GM19467 (cell line): ENCODE data around the gene ZNF451.
"Not testable (repeated sequence)": the region's sequence is repeated elsewhere in the genome, so short reads cannot be mapped to it uniquely, and the experiment has no call there.

ENCODE experiments used
- ATAC-seq: cut with Tn5 transposase; IDR thresholded peaks from one replicate; pipeline ENCODE4 v1.9.1; 2021; ENCODE audit warnings: mild to moderate bottlenecking, moderate library complexity; ENCODE audit not compliant: unreplicated experiment

The ZNF451 gene, protein sequence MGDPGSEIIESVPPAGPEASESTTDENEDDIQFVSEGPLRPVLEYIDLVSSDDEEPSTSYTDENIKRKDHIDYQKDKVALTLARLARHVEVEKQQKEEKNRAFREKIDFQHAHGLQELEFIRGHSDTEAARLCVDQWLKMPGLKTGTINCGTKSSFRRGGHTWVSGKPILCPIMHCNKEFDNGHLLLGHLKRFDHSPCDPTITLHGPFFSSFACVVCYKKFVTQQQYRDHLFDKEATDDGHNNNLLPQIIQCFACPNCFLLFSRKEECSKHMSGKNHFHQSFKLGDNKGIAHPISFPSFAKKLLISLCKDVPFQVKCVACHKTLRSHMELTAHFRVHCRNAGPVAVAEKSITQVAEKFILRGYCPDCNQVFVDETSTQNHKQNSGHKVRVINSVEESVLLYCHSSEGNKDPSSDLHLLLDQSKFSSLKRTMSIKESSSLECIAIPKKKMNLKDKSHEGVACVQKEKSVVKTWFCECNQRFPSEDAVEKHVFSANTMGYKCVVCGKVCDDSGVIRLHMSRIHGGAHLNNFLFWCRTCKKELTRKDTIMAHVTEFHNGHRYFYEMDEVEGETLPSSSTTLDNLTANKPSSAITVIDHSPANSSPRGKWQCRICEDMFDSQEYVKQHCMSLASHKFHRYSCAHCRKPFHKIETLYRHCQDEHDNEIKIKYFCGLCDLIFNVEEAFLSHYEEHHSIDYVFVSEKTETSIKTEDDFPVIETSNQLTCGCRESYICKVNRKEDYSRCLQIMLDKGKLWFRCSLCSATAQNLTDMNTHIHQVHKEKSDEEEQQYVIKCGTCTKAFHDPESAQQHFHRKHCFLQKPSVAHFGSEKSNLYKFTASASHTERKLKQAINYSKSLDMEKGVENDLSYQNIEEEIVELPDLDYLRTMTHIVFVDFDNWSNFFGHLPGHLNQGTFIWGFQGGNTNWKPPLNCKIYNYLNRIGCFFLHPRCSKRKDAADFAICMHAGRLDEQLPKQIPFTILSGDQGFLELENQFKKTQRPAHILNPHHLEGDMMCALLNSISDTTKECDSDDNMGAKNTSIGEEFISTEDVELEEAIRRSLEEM

DNA sequence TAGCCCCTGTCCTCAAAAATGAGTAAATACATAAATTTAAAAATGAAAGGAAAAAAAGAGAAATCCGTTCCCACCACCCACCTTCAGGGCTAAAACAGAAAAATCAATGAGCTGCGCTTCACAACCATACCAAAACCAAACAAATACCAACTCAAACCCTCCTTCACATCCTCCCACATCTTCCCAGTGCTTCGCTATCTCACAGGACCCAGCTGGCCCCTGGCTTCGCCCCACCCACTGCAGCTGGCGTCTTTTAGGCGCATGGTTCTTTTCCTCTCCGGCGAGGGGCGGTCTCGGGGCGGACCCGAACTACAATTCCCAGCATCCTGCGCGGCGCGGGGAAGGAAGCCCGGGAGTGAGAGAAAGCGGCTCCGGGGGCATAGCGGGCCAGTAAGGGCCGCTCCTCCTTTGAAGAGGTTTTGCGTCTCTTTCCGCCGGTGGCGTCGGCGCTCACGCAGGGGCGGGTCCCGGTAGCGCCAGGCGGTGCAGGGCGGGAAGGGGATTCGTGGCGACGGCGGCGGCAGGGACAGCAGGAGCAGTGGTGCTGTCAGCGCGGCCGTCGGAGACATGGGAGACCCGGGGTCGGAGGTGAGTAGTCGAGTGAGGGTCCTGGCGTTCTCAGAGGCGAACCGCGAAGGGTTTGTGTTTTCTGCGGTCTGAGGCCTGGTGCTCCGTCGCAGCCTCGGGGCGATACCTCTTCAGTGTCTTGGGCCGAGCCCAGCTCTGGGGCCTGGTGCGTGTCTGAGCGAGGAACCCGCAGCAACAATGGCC, at the start of gene ZNF451:
Gene ZNF451, plus strand, starts transcription at position 502 of the 771 bp plus-strand sequence. Its CDS starts 66 bp downstream, at position 568.
- ATAC-seq, result peak; percentile 94

DNA sequence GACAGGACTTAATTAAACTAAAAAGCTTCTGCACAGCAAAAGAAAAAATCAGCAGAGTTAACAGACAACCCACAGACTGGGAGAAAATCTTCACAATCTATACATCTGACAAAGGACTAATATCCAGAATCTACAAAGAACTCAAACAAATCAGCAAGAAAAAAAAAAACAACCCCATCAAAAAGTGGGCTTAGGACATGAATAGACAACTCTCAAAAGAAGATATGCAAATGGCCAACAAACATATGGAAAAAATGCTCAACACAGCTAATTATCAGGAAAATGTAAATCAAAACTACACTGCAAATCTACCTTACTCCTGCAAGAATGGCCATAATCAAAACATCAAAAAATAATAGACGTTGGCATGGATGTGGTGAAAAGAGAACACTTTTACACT, 45.9 kb upstream of the ZNF451 start:
- not testable (repeated sequence) for ATAC-seq

DNA sequence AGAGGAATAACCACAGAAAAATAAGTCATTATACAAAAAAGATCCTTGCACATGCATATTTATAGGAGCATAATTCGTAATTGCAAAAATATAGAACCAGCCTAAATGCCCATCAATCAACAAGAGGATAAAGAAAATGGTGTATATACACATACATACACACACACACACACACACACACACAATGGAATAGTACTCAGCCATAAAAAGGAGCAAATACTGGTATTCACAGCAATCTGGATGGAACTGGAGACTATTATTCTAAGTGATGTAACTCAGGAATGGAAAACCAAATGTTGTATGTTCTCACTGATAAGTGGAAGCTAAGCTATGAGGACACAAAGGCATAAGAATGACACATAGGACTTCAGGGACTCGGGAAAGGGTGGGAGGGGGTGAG, 45.4 kb upstream of the ZNF451 start:
- ATAC-seq, result no peak

DNA sequence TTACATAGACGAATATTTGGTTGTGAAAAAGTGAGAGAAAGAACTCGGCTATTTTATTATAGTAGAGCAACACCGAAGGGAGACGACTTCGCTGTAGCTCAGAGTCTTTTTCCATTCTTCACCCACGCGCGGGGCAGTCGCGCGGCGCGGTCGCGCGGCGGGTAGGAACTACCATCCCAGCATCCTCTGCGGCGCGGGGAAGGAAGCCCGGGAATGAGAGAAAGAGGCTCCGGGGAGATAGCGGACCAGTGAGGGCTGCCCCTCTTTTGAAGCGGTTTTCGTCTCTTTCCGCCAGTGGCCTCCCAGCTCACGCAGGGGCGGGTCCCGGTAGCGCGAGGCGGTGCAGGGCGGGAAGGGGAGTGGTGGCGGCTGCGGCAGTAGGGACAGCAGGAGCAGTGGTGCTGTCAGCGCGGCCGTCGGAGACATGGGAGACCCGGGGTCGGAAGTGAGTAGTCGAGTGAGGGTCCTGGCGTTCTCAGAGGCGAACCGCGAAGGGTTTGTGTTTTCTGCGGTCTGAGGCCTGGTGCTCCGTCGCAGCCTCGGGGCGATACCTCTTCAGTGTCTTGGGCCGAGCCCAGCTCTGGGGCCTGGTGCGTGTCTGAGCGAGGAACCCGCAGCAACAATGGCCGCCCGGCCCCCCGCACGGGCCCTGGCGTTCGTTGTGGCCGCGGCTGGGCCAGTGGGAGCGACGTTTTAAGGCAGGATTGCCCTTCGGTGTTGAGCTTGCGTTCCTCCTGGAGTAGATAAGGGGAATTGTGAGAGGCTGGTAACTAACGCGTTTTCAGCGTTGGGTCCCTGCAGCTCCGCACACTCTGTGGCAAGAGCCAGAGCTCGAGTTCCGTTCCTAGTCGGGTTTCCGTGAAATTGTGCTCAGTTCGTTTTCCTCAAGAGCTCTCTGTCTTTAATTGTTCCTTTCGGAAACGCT, 43.4 kb upstream of the ZNF451 start, which contains the start of gene KIAA1586:
Gene KIAA1586, plus strand, starts transcription at position 362 of the 925 bp plus-strand sequence. Its CDS starts 63 bp downstream, at position 425.
- peak; percentile 95 for ATAC-seq

DNA sequence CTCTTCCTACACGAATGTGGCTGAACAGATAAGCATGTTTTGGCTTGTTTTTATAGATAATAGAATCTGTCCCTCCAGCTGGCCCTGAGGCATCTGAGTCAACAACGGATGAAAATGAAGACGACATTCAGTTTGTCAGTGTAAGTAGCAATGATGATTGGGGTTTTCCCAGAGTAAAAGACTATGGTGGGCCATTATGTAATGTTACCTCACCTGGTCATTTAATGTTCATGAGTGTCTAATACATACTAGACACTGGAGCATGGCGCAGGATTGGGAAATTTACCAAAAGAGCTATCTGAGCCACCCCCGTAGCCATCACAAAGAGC, 42.8 kb upstream of the ZNF451 start:
- not testable (repeated sequence) for ATAC-seq

DNA sequence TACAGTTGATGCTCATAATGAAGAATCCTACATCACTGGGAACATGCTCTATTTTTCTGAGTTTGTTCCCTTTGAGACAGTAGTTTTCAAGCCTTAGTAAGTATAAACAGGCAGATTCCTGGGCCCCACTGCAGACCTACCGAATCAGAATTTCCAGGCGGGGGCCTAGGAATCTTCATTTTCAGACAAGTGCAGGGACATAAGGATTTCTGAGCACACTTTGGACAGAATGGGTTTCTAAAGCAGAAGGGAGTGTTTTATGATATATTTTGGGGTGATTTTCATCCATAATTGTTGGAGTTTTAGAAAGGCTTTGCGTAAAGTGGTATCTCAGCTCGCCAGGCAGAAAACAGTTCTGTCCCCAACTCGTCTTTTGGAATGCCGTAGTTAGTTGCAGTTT, 42.1 kb upstream of the ZNF451 start:
- ATAC-seq, result not testable (repeated sequence)

DNA sequence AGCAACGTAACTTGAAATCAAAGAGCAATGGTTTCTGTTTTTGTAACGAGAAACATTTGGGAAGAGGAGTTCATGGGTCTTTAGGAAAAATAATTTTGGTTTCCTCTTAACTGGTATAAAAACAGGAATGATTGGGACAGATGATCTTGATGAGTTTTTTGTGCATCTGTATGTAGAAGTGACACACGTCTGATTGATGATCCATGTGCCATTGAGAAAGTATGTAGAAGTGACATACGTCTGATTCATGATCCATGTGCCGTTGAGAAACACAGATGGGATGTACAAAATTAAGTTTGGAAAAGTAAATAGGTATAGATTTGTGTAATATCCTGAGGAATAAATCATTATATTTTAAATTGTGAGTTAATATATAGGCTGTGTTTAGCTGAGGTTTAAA, 41.4 kb upstream of the ZNF451 start:
- ATAC-seq, result no peak

DNA sequence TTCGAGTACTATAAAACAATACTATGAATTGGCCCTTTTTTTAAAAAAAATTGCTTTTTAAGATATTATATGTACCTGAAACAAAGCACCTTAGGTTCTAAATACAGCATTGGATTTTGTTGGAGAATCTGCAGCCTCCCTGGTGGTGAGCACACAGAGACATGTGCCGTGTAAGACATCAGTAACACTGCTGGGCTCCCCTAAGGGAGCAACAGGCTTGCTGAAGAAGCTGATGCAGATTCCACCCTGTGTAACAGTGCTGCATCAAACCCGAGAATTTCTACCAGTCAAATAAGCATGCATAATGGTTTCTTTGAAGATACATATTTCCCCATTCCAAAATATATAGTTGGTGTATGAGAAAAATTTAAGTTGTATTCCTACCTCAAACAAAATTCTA, 26.1 kb upstream of the ZNF451 start:
- no peak for ATAC-seq

DNA sequence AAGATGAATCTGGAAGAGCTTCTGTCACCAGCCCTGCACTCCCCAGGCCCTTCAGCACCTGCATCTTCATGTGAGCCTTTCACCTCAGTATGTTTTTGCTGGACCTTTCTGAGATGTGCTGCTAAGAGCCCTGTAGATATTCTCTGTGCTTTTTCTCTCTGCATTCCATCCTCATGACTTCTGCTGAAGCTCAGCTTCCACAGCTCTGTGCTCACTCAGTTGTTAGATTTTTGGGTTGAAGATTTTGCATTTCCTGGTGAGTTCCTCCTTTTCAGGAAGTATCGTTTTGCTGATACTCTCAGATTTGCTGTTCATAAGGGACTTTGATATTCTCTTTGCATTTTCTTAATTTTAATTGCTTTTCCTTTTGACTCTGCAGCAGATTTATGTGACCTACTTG, 25.2 kb upstream of the ZNF451 start:
- ATAC-seq, result no peak

DNA sequence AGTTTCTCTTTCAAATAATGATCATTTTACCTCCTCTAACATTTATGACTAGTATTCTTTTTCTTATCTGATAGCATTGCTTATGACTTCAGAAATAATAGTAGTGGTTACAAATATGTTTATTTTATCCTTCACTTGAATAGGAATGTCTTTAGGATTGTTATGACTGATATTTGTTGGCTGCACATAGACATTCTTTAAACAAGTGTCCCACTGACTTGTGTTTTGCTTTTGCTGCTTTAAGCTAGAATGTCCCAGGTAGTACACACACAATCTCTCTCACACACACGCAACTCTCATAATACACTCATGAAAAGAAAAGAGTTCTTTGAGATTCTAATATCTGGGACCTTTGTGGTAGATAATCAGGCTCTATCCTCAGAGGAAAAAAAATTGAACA, 21.9 kb upstream of the ZNF451 start:
- ATAC-seq, result no peak

DNA sequence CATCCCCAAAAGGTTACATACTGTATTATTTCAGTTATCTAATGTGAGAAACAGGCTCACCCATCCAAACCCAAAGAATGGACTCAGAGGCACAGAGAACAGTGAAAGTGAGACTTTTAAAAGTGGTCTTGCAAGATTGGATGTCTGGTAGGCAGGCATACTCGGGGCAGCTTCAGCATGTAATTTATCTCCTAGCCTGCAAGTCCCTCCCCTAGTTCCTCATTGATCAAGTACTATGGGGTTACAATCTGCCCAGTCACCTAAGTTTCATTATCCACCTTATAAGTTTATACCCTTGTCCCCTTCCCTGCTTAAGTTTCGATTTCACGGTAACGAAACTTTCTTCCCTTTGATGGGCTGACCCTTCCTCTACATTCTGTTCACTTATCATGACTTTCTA, 20.8 kb upstream of the ZNF451 start:
- ATAC-seq, result no peak

DNA sequence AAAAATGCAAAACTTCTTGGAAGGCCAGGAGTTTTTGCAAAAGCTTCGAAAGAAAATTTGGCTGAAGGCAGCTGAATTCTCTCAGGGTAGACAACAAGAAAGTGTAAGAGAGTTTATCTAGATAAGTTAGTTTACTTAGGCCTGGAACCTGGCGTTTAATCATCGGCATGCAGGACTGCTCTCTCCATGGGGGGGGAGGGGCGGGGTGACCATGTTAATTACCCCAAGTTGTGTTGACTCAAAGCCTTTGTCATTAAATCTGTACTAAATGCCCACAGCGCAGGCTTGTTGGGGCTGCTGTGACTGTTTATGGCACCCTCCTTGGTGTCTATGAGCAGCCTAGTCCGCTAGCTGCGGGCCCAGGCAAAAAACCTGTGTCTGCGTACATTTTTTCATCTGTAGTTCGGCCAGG, 20.1 kb upstream of the ZNF451 start:
- ATAC-seq, result no peak

DNA sequence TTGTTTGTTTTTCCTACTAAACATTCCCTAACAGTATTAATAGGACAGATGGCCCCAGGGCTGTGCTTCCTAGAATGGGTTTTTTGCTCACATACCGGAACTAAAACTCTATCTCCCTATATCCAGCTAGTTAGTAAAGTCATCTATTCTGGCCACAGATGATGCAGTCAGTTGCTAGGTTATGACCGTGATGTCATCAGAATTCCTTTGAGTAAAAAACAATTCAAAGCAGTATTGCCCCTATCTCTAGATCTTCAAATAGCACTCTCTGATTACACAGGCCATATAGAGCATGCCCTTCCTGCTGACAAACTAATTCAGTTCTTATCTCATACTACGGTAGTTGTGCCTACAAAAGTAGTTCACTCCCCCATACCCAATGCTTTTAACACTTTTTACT, 17.9 kb upstream of the ZNF451 start:
- no peak for ATAC-seq

DNA sequence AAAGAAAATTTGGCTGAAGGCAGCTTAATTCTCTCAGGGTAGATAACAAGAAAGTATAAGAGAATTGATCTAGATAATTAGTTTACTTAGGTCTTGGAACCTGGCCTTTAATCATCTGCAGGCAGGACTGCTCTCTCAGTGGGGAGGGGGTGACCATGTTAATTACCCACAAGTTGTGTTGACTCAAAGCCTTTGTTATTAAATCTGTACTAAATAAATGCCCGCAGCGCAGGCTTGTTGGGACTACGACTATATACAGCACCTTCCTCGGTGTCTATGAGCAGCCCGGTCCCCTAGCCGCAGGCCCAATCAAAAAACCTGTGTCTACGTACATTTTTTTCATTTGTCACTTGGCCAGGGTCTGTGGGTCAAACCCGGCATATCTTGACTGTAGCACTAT, 15.6 kb upstream of the ZNF451 start:
- no peak for ATAC-seq

DNA sequence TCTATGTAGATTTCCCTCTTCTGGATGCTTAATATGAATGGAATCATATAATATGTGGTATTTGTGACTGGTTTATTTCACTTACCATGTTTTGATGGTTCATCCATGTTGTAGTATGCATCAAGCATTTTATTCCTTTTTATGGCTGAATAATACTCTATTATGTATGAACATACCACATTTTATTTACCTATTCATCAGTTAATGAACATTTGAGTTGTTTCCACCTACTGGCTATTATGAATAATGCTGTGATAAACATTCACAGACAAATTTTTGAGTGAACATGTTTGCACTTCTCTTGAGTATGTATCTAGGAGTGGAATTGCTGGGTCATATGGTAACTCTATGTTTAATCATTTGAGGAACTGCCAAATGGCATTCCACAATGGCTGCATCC, 14.9 kb upstream of the ZNF451 start:
- ATAC-seq, result no peak

DNA sequence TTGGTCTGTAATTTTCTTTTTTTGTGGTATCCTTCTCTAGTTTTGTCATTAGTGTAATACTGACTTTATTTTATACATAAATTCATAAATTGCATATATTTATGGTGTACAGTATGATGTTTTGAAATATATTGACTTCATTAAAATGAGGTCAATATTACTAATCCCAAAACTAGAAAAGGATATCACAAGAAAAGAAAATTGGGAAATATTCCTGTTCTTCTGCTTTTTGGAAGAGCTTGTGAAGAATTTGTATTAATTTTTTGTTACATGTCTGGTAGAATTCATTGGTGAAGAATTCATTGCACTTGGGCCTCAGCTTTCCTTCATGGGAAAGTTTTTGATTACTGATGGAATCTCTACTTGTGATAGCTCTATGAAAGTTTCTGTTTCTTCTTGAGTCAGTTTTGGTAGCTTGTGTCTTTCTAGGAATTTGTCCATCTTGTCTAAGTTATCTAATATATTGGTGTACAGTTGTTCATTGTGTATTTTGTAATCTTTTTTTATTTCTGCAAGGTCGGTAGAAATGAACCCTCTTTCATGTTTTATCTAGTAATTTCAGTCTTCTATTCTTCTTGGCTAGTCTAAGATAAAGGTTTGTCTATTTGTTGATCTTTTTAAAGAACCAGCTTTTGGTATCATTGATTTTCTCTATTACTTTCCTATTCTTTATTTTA, 11.3 kb upstream of the ZNF451 start:
- ATAC-seq, result no peak

DNA sequence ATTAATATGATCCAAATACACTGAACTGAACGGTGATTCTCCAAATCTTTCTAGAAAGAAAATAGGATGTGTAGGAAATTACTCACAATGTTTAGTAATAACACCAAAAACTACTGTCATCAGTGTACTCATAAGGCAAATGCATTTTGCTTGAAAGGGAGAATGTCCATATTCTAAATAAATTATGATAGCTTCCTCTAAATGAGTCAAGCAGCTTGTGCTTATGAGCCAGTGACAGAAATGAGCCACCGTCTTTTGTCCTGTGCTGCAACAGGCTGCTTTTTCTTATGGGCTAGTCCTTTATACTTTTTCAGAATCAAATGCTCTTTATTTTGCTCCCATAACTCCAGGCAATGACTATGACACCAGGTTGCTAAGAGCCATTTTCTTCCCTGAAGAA, 4.5 kb upstream of the ZNF451 start:
- ATAC-seq, result no peak

DNA sequence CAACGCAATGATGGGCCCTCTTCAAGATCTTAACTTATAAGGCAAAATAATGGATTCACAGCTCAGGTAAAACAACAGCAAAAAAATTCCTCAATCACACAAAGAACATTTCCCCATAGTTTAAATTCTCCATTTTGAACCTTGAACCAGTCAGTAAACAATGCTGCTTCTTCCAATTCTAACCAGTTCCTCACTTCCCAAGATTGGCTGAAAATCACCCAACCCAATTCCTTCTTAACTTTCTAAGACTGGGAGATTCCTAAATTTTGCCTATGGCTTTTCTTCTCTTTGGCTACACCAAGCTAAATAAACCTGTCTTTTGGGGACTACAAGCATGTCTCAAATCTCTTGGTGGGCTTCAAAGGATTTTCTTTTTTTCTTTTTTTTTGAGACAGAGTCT, 3.1 kb upstream of the ZNF451 start:
- no peak for ATAC-seq

DNA sequence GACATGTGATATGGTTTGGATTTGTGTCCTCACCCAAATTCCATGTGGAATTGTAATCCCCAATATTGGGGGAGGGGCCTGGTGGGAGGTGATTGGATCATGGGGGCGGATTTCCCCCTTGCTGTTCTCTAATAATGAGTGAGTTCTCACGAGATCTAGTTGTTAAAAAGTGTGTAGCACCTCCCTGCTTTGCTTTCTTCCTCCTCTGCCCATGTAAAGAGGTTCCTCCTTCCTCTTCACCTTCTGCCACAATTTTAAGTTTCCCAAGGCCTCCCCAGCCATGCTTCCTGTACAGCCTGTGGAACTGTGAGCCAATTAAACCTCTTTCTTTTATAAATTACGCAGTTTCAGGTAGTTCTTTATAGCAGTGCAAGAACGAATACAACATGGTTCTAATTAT, 2.1 kb upstream of the ZNF451 start:
- ATAC-seq, result no peak
